T follicular helper cell (primary cell): ENCODE results near the gene C1orf174.
"Not testable (repeated sequence)": the region's sequence is repeated elsewhere in the genome, so short reads cannot be mapped to it uniquely, and the experiment has no call there.

Source experiments
- DNase-seq: peaks from one replicate; pipeline ENCODE4 v3.0.0-alpha.2; 2020; ENCODE audit warnings: low read depth

Gene C1orf174

DNA sequence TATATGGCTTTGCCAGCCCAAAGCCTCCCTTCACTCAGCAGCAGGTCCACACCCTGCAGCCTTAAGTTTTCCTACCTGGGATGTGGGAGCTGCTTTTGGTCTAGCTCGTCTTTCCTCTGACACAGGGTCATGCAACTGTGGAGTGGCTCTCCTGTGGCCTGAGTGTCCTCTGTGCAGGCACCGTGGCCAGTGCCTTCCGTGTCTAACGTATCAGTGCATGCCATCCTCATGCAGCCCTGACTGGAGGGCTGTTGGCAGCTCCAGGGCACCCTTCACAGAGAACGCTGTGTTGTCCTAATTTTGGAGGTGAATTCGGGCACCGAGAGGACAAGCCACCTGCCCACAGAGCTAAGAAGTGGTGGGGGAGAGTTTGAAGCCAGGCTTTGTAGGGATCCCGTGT lies 25.7 kb upstream of the C1orf174 start:
- DNase-seq, result no peak

DNA sequence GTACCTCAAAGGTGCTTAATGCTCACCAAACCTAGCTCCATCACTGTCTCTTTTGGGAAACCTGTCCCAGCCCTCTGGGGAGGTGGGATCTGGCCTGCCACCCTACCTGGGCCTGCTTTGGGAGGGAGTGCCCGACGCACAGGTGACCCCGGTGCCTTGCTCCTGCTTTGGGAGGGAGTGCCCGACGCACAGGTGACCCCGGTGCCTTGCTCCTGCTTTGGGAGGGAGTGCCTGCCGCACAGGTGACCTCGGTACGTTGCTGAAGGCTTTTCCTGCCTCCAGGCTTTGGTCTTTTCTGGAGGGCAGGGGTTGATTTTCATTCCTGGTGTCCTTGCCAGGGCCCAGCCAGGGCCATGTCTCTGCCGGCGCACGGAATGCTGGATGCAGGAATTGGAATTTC lies 25.2 kb upstream of the C1orf174 start:
- no peak for DNase-seq

- no peak for DNase-seq
Measured at GRCh38 chr1:3924825-3925220, 24.8 kb upstream of the C1orf174 start.

DNA sequence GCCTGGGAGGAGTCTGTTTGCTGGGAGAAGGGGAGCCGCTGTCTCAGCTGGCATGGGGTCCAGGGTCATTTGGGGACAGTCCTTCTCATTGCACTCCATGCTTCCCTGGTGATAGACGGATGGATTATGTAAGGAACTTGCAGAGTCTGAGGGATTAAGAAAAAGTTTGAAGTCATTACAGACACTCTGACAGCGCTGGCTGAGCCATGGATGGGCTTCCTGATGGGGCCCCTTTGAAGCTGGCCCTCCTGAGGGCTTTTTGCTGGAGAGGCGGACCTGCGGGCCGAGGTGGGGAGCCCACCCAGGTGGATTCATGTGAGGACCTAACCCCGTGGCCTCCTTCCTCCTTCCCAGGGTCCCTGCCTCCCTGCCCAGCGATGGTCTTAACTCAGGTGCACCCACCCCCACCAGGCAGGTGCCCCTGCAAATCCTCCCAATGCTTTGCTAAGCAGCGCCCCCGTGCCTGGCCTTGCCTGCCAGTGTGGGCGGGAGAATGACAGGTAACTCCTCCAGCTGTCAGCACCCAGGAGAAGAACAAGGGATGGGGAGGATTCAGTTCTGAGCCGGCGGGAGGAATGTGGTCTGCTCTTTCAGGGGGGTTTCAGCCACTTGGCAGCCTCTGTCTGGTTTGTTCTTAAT lies 24.2 kb upstream of the C1orf174 start:
- no peak for DNase-seq

GRCh38 chr1:3923378-3924185 lies 23.5 kb upstream of the C1orf174 start:
- DNase-seq, result no peak

- no peak for DNase-seq
Measured at GRCh38 chr1:3922851-3923250, 22.8 kb upstream of the C1orf174 start.

GRCh38 chr1:3922201-3922725 lies 22.2 kb upstream of the C1orf174 start:
- DNase-seq, result no peak

DNA sequence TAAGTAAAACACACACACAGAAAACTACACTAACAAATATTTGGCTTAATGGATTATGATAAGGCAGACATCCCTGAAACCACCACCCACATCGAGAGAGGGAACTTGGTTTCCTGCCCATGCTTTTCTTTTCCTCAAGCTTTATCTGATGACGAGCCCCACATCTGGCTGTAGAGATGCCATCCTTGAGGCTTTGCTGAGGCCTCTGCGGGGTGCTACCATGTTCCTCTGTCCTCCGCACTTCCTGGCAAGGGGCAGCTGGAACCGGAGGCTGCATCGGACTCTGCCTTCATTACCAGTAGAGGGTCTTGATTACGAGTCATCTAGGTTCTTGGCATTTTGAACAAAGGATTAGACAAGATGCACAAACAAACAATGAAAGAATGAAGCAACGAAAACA lies 21.7 kb upstream of the C1orf174 start:
- no peak for DNase-seq

- DNase-seq, result no peak
Measured at GRCh38 chr1:3919706-3920105, 19.6 kb upstream of the C1orf174 start.

DNA sequence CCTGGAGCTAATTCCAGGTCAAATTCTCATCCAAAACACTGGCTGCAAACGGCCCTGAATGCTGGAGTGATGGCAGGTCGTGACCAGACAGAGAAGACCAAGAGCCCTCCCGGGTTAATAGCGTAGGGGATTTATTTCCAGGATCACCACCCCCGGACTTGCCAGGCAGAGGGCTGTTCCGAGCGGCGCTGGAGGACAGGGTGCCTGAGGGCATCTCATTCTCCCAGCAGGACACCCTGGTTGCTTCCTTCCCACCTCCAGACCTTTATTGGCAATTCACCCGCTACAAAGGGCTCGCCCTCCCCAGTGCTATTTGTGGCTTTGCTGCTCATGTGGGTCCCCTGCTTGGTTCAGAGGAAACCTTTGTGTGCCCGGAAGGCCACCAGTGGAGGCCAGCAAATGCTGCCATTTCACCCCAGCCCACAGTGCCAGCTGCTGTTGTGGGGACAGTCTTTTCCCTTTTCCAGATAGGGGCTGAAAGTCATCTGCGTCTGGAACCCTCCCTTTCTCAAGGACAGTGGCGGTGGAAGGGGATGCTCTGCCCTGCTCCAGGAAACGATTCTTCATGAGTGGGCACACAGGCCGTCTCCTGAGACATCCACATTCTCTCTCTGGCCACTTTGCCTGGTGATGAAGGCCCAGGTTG lies 19.0 kb upstream of the C1orf174 start:
- no peak for DNase-seq

DNA sequence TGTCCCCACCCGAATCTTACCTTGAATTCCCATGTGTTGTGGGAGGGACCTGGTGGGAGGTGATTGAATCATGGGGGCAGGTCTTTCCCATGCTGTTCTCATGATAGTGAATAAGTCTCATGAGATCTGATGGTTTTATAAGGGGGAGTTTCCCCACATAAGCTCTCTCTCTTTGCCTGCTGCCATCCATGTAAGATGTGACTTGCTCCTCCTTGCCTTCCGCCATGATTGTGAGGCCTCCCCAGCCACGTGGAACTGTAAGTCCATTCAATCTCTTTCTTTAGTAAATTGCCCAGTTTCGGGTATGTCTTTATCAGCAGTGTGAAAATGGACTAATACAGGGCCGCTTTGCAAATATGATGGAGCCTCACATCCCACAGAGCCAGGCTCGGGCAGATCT lies 18.3 kb upstream of the C1orf174 start:
- DNase-seq, result not testable (repeated sequence)

DNA sequence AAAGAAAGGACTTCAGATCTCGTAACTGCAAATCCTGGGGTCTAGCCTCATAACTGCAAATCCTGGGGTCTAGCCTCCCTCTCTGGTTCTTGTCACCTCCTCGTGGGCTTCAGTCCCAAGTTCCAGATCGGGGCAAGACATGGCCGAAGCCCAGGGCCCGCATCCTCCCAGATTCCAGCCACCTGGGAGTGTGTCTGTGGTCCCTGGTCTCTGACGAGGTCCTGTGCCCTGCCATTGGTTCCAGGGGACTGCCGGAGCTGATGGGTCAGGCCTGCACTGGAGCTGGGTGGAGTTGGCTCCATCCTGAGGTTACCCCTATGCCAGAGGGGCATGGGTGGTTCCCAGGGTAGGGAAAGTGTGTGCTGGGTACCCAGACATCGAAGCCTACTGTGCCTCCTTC lies 17.7 kb upstream of the C1orf174 start:
- no peak for DNase-seq

DNA sequence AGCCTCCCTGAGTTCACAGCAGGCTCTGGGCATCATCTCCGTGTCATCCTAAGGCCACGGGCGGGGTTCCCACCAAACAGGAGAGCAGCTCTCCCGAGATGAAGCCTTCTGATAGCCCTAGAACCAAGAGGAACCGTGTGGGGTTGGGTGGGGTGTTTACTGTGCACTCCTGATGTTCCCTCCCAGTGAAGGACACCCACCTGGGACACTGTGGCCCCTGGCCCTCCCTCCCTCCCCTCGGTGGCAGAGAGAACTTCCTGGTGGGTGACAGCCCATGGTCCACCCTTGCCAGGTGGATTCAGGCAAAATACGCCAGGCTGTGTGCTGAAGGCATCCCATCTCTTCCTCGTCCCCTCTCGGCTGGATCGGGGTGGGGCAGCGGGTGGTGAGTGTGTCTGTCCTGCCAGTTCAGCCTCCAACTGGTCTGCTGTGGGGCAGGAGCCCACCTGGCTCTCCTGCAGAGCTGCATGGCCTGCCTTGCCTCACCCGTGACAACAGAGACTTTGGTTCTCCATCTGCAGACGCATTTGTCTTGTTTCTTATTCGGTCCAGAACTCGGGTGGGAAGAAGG lies 15.6 kb upstream of the C1orf174 start:
- no peak for DNase-seq

- no peak for DNase-seq
Measured at GRCh38 chr1:3914911-3915310, 14.8 kb upstream of the C1orf174 start.

DNA sequence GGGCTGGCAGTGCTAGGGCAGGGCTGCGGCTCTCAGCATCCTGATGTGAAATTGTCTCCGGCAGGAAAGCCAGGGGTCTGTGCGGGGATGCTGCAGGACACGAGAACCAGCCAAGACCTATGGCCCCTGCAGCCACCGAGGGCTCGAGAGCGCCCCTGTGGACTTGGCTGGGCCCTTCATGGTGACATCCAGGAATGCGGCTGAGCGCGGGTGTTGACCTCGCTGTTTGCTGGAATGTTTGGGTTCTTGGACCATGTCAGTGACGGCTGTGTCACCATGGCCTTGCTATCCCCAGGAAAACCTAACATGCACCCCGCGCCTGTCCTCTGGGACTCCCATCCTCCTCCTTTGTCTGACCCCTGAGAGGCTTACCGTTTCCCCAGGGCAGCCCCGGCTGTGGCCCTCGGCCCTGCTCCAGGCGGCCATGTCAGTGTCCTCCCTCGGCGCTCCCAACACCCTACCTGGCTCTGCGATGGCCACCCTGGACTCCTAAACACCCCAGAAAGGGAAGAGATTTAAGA lies 14.3 kb upstream of the C1orf174 start:
- no peak for DNase-seq

DNA sequence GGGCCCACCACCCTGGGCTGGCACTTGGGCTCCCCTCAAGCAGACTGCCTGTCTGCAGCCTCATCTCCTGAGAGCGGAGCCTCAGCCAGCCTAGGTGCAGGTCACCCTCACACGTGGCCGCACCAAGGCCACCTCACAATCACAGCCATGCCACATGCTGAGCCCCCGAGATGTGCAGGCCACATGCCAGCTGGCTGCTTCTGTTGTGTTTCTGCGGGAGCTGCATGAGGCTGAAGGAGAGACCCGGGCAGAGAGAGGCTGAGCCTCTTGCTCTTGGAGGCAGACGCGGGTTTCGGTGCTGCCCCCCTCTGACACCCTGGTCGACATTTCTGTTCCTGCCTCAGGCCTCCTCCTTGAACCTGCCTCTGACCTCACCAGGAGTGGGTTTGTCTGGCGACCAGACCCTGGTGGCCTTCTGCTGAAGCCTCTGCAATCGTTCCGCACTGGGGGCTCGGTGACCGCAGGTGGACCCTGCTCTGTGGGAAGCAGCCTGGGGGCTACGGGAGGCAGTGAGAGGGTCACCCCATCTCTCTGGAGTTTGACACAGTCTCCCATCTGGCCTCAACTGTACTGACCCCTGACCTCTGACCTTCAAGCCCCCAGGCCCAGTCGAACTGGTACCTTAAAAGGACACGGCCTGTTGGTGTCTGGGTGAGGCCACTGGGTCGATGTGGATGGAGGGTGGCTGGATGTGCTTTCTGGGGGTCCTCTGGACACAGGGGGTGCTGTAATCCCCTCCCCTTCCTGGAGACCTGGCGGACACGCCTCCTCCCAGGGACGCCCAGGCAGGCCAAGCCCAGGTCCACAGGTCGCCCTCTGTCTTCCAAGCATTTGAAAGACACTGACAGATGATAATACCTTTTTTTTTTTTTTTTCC lies 13.0 kb upstream of the C1orf174 start:
- DNase-seq, result no peak

GRCh38 chr1:3911981-3912808 lies 12.1 kb upstream of the C1orf174 start:
- no peak for DNase-seq

GRCh38 chr1:3910857-3911845 lies 11.1 kb upstream of the C1orf174 start:
- DNase-seq, result peak; percentile 67

DNA sequence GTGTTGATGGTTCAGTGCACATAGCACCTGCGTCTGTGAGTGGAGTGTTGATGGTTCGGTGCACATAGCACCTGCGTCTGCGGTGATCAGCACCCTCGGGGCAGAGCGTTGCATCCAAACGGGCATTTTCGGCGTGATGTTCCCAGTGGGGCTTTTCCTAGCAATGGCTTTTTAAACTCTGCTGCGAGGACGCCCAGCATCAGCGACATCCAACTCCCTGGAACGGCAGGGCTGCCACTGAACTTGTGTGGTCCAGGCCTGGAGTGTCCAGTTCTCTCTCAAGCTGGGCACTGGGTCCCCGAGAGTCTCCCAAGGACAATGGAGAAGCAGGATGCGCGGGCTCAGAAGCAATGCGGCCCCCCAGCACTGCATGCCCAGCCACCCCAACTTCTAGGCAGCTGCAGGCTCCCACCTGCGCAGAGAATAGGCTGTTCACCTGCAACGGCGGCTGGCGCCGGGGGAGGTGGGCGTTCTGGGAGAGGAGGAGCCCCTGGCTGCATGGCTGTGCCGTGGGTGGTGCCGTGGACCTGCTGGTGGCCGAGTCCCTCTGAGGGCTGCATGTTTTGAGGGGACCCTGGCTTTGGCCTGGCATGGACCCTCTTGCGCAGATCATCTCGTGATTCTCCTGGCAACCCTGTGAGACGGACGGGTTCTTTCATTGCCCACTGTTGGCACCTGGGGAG lies 10.1 kb upstream of the C1orf174 start:
- DNase-seq, result no peak
